Kasumi-1 (cell line): ENCODE measurements around the gene ANKRD39.

Source experiments
- DNase-seq, 2 experiments: peaks; one replicate each; lab custom pipeline; 2025; lab: John Stamatoyannopoulos, UW

Gene ANKRD39

DNA sequence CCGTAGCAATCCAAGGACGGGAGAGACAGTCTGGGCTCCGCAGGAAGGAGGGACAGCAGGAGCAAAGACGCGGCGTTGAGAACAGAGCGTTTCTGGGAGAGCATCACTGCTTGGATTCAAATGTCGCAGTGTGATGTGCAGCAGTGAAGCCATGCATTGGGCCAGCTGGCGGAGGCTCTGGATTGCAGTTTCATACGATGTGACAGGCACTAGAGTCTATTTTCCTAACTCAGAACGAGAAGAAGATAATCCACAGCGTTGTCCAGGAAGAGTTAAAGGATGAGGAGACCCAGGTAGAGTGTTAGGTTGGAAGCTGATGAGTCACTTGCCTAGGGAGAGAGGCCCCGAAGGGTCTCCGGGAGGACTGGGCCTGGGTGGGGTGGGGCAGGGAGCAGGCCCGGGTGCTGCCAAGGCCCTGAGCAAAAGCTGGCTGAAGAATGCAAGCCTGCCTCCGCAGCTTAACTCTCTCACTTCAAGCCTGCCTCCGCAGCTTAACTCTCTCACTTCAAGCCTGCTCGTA lies 29.7 kb upstream of the ANKRD39 start:
- no peak for DNase-seq

- DNase-seq: no peak
Measured at GRCh38 chr2:96885432-96886347, 27.9 kb upstream of the ANKRD39 start.

DNA sequence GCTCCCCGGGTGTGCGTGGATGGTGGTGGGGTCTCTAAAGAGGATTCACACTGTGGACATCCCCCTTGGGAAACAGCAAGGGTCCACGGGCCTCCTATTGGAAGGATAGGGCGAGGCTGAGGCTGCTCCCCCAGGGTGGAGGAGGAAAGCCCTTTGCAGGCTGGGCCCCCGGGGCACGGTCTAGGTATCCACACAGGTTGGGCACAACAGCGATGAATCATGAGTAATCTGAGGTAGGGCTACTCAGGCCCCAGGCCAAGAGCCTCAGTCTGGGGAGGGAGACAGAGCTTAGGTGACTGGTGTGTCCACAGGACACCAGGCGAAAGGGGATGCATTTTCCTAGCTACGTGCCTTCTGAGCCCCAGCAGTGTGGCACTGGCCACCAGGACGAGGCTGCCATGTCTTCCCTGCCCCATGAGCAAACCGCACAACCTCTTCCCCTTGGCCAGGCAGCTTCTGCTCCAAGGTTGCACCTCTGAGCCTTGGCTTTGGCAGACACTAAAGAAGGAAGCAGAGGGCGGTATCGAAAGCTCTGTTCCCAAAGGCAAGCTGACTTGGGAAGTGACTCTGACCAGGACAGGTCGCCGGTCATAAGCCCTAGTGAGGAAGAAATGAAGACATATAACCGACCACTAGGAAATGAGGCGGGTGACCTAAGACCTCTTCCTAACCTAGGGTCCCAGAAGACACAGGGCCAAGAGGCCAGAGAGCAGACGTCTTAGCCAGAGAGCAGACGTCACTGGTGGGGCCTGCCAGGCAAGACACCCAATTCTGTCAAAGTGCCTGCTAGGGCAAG lies 26.7 kb upstream of the ANKRD39 start:
- DNase-seq: no peak

DNA sequence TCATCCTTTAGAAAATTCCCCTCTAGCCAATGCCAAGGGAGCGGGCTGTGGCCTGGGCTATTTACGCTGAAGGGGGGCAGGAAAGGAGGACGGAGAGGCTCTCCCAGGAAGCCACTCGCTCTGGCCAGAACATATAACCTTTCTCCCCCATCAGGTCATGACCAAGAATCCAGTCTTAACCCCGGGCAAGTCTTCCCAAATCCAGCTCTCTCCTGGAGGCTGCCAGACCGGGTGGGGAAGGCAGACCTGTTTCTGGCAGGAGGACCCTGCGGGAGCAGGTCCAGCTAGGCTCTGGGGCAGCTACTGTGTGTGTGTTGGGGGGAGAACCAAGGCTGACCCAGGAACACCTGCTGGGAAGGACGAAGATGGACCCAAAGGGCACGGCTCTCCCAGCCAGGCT lies 25.5 kb upstream of the ANKRD39 start:
- DNase-seq: no peak

- no peak for DNase-seq
Measured at GRCh38 chr2:96882906-96883305, 25.1 kb upstream of the ANKRD39 start.

- DNase-seq: no peak
Measured at GRCh38 chr2:96882230-96882629, 24.4 kb upstream of the ANKRD39 start.

- DNase-seq: no peak
Measured at GRCh38 chr2:96881349-96882195, 23.8 kb upstream of the ANKRD39 start.

DNA sequence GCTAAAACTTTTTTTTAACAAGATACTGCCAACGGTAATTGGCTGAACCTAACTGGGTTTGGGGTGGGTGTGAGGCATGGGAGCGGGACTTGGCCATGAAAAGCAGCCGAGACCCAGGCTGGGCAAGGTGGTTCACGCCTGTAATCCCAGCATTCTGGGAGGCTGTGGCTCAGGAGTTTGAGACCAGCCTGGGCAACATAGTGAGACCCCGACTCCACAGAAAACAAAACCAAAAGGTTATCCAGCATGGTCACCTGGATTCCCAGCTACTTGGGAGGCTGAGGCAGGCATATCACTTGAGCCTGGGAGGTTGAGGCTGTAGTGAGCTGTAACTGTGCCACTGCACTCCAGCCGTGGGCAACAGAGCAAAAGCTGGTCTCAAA lies 23.1 kb upstream of the ANKRD39 start:
- no peak for DNase-seq

- no peak for DNase-seq
Measured at GRCh38 chr2:96879545-96880040, 21.8 kb upstream of the ANKRD39 start.

DNA sequence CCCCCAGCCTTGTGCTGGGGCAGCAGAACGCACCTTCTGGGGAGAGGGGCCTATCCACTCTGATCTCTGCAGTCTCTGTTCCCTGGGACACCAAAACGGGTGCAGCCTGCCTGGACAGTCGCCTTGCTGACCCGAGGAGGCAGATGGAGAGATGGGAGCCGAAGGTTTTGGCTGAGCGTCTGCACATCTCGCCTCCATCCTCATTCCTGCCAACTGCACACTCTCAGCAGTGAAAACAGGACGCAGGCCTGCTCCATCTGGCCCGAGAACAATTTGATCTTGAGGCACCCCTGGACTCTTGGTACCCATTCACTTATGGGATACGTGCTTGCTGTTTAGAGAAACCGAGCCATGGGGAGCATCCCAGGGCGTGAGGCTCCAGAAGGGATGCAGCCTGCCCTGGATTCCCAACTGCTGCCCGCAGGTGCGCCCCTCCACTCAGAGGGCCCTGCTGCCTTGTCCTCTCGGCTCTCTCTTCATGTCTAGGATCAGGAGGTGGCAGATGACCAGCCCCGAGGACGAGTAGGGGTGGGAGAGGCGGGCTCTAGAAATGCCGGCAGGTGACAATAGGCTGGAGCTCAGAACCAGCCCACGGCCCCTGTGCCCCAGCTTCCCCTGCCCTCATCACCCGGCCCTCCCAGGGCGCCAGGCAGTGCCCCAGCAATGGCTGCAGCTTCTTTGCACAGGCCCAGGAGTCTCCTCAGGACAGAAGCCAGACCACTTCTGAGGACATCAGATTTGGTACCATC lies 21.2 kb upstream of the ANKRD39 start:
- no peak for DNase-seq

DNA sequence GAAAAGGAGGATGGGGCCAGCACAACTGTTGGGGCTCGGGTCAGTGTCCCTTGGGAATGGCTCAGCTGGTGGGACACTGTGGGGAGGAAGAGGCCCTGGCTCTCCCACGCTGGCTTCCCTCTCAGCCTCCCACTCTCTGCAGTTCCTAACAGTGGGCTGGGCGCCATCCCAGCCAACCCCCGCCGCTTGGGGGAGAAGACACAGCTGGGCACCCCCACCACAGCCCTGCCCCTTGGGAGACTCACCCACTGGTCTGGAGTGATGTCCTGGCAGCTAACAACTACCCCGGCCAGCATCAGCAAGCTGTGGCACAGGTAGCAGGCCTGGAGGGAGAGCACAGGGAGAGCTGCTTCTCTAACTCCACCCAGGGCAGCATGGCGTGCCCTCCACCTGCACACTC lies 20.4 kb upstream of the ANKRD39 start:
- no peak for DNase-seq

- no peak for DNase-seq
Measured at GRCh38 chr2:96877631-96878092, 19.8 kb upstream of the ANKRD39 start.

GRCh38 chr2:96877042-96877451 lies 19.2 kb upstream of the ANKRD39 start:
- no peak for DNase-seq

- peak in 1 of 2 experiments; percentile 18 for DNase-seq
Measured at GRCh38 chr2:96876269-96877041, 18.6 kb upstream of the ANKRD39 start.

- no peak for DNase-seq
Measured at GRCh38 chr2:96875498-96876268, 17.9 kb upstream of the ANKRD39 start.

GRCh38 chr2:96874198-96874831 lies 16.5 kb upstream of the ANKRD39 start:
- DNase-seq: no peak

DNA sequence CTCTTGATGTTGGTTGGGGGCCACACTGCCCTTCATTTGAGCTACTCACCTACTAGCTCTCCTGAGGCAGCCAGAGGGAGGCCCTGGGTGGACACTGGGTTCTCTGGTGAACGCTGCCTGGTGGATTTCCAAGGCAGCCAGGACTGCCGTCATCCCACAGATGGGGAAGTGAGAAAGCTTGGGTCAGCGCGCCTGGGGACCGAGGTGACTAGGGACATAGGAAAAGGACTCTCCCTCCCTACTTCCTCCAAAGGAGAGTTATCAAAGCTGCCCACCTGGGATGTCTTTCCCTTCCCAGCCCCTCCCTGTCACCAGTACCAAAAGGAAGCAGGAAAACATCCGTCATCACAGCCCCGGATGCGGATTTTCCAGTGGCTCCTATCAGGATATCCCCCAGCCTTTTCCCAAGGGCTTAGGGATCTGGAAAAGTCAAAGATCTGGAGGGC lies 15.9 kb upstream of the ANKRD39 start:
- no peak for DNase-seq

- DNase-seq: no peak
Measured at GRCh38 chr2:96872591-96873349, 15.0 kb upstream of the ANKRD39 start.
